Right lobe of liver (tissue), 4 donors: ENCODE data around the gene DHRS13.

Experiments
- CTCF ChIP-seq, 4 donors: fragments of 200-600 bp in 3 of 4; fragments of 450-650 bp in 1 of 4; IDR thresholded peaks; one replicate each; pipeline versions ENCODE4 v1.5.1 to v1.8.0; 2016 to 2022; ENCODE audit warnings: antibody characterized with exemption in 4 of 4, mild to moderate bottlenecking in 2 of 4
- POLR2A ChIP-seq: fragments of 450-650 bp; IDR thresholded peaks from one replicate; pipeline ENCODE4 v1.6.1; 2017; ENCODE audit warnings: antibody characterized with exemption, mild to moderate bottlenecking
- donor health status: DM: no; HTN: no; CAD: no.
- donor health status: DM: no; HTN: no; CAD: no.
- donor health status: DM: no; HTN: yes; CAD: no.

GRCh38 chr17:28944343-28944742 lies 41.5 kb upstream of the DHRS13 start:
- no peak for TF ChIP-seq CTCF (IDR thresholded peaks at IDR 0.05)
- no peak for TF ChIP-seq POLR2A
